ENCODE data around the gene DGKQ.

DNA sequence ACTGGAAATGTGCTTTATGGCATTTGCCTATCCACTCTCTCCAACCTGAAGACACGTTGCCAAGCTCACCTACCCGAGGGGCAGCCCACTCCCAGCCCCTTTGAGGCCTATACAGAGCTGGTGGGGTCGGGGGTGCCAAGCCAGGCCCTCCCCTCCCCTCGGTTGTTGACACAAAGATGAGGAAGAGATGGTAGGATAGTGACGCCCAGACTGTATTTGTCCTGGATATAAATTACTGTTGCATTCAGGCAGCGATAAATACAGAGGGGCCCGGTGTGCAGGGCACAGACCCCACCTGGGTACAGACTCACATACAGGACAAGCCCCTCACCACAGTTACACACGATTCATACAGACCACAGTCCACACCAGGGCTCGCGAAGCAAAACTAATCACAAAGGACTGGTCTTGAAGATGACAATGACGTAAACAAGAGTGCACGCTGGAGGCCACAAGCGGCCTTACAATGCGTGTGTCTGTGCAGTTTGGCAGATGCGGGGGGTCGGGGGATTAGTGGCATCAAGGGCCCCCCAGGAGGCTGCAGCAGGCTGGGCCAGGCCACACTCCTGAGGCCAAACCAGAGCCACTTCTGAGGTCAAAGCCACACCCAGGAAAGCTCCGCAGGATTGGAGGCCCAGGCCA lies 14.6 kb downstream of the DGKQ start:
- TF ChIP-seq EP300 (IDR thresholded peaks at IDR 0.05): no peak
- TF ChIP-seq PHF8 (IDR thresholded peaks at IDR 0.05; ENCODE audit: borderline replicate concordance, low read depth): no peak
- TF ChIP-seq MAX (IDR thresholded peaks at IDR 0.05): no peak
- TF ChIP-seq, protein P1, sequence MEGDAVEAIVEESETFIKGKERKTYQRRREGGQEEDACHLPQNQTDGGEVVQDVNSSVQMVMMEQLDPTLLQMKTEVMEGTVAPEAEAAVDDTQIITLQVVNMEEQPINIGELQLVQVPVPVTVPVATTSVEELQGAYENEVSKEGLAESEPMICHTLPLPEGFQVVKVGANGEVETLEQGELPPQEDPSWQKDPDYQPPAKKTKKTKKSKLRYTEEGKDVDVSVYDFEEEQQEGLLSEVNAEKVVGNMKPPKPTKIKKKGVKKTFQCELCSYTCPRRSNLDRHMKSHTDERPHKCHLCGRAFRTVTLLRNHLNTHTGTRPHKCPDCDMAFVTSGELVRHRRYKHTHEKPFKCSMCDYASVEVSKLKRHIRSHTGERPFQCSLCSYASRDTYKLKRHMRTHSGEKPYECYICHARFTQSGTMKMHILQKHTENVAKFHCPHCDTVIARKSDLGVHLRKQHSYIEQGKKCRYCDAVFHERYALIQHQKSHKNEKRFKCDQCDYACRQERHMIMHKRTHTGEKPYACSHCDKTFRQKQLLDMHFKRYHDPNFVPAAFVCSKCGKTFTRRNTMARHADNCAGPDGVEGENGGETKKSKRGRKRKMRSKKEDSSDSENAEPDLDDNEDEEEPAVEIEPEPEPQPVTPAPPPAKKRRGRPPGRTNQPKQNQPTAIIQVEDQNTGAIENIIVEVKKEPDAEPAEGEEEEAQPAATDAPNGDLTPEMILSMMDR (IDR thresholded peaks at IDR 0.05): no peak
- no peak for TF ChIP-seq ZC3H11A (IDR thresholded peaks at IDR 0.05)
- no peak for TF ChIP-seq CEBPB (IDR thresholded peaks at IDR 0.05)
- TF ChIP-seq POLR2A (IDR thresholded peaks at IDR 0.05; ENCODE audit: low read length): no peak
- TF ChIP-seq, protein P2, sequence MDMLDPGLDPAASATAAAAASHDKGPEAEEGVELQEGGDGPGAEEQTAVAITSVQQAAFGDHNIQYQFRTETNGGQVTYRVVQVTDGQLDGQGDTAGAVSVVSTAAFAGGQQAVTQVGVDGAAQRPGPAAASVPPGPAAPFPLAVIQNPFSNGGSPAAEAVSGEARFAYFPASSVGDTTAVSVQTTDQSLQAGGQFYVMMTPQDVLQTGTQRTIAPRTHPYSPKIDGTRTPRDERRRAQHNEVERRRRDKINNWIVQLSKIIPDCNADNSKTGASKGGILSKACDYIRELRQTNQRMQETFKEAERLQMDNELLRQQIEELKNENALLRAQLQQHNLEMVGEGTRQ (IDR thresholded peaks at IDR 0.05): no peak
- no peak for TF ChIP-seq RFX5 (IDR thresholded peaks at IDR 0.05)
- no peak for TF ChIP-seq JUNB (IDR thresholded peaks at IDR 0.05)
- TF ChIP-seq BHLHE40 (IDR thresholded peaks at IDR 0.05; ENCODE audit: low read depth, low read length): no peak

Data from A549 (cell line).